ENCODE results near the gene GRHL3.

DNA sequence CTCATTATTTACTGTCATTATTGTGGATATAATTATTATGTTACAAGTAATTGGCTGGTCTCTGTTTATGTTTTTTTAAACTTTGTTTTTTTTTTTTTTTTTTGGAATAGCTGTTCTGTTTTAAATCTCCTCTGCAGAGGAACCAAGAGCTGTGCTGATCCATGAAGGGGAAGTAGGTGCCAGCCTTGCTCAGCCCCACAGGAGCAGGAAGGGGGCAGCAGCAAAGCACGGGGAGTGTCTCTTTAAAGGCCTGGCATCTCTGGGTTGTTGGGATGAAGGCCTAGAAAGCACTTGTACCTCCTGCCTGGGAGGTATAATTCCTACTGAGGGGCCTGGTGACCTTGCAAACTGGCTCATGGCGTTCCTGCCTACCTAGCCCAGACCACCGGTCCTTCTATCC lies 2.5 kb upstream of the GRHL3 start:
- TF ChIP-seq, protein P1, sequence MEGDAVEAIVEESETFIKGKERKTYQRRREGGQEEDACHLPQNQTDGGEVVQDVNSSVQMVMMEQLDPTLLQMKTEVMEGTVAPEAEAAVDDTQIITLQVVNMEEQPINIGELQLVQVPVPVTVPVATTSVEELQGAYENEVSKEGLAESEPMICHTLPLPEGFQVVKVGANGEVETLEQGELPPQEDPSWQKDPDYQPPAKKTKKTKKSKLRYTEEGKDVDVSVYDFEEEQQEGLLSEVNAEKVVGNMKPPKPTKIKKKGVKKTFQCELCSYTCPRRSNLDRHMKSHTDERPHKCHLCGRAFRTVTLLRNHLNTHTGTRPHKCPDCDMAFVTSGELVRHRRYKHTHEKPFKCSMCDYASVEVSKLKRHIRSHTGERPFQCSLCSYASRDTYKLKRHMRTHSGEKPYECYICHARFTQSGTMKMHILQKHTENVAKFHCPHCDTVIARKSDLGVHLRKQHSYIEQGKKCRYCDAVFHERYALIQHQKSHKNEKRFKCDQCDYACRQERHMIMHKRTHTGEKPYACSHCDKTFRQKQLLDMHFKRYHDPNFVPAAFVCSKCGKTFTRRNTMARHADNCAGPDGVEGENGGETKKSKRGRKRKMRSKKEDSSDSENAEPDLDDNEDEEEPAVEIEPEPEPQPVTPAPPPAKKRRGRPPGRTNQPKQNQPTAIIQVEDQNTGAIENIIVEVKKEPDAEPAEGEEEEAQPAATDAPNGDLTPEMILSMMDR (IDR thresholded peaks at IDR 0.05), result no peak
- TF ChIP-seq POLR2A (IDR thresholded peaks at IDR 0.05) (no peak), POLR2AphosphoS5 (IDR thresholded peaks at IDR 0.05) (no peak)

Data from prostate gland (tissue), 2 donors.